Caco-2 (cell line): ENCODE measurements around the gene BACH2. TPM values are rescaled to one million over a fixed set of nuclear protein-coding genes. Genes with fewer than 3 reads are reported as not detected.
"Not testable (repeated sequence)": the region's sequence is repeated elsewhere in the genome, so short reads cannot be mapped to it uniquely, and the experiment has no call there.

Experiments used
- BruUV-seq: library from RNA; stranded (reverse); fragments of 400-500 nt; replicated peaks from 2 replicates; lab custom pipeline; 2021; lab: Mats Ljungman, UMichigan
- CTCF ChIA-PET: fragments of 300-600 bp; sonication (Branson Sonifier 250); formaldehyde crosslinking; loops from one replicate; lab custom pipeline; 2022; ENCODE audit warnings: antibody characterized with exemption; lab: Charles Lee
- POLR2A ChIA-PET: fragments of 300-600 bp; sonication (Branson Sonifier 250); formaldehyde crosslinking; loops from one replicate; lab custom pipeline; 2022; ENCODE audit warnings: antibody characterized with exemption; lab: Charles Lee
- DNase-seq, 2 experiments: peaks; one replicate each; pipeline versions ENCODE4 v3.0.0 to v3.0.0-alpha.2; 2020 to 2022
- H3K27me3 ChIP-seq: replicated peaks from 2 replicates; pipeline ENCODE4 v1.6.0; 2011; ENCODE audit warnings: low read length; ENCODE audit not compliant: control insufficient read depth, insufficient read depth
- H3K36me3 ChIP-seq: 2 replicates; pipeline ENCODE4 v1.5.1; 2011; ENCODE audit warnings: low read length; ENCODE audit not compliant: control insufficient read depth, insufficient read depth
- H3K4me1 ChIP-seq: fragments of 250-450 bp; sonication (Bioruptor Pico); 2 replicates; pipeline ENCODE4 v1.5.1; 2020; ENCODE audit warnings: mild to moderate bottlenecking
- H3K4me3 ChIP-seq: 2 replicates; pipeline ENCODE4 v1.5.1; 2011; ENCODE audit warnings: low read depth, mild to moderate bottlenecking, control low read depth, low read length
- H3K9me3 ChIP-seq: fragments of 250-450 bp; sonication (Bioruptor Pico); 2 replicates; pipeline ENCODE4 v1.5.1; 2020; ENCODE audit warnings: mild to moderate bottlenecking, moderate library complexity
- H3K27ac Mint-ChIP-seq: one replicate; pipeline ENCODE4 v1.8.0; 2022; ENCODE audit warnings: mixed read lengths; ENCODE audit not compliant: unreplicated experiment
- H3K27me3 Mint-ChIP-seq: one replicate; pipeline ENCODE4 v1.8.0; 2022; ENCODE audit warnings: mixed read lengths; ENCODE audit not compliant: insufficient read depth, unreplicated experiment
- H3K36me3 Mint-ChIP-seq: one replicate; pipeline ENCODE4 v1.8.0; 2022; ENCODE audit warnings: mild to moderate bottlenecking, mixed read lengths; ENCODE audit not compliant: insufficient read depth, unreplicated experiment
- H3K4me1 Mint-ChIP-seq: one replicate; pipeline ENCODE4 v1.8.0; 2022; ENCODE audit warnings: low read depth, mixed read lengths; ENCODE audit not compliant: unreplicated experiment
- H3K4me3 Mint-ChIP-seq: one replicate; pipeline ENCODE4 v1.8.0; 2022; ENCODE audit warnings: mild to moderate bottlenecking, moderate library complexity, mixed read lengths; ENCODE audit not compliant: unreplicated experiment
- H3K9me3 Mint-ChIP-seq: one replicate; pipeline ENCODE4 v1.8.0; 2022; ENCODE audit warnings: mixed read lengths; ENCODE audit not compliant: unreplicated experiment
- intact Hi-C: fragments of 100-400 bp; cut with micrococcal nuclease; formaldehyde crosslinking; loops from one replicate; pipeline ENCODE4 v1.10.0; 2022; ENCODE audit not compliant: unreplicated experiment
- total RNA-seq: library from RNA; stranded (reverse); gene quantifications from 2 replicates; pipeline ENCODE4 v1.2.3, GENCODE V29; 2022
- TF ChIP-seq, protein P1 (sequence below), 2 experiments: fragments of 200-600 bp in 1 of 2; IDR thresholded peaks; 1 replicate in 1 of 2; 2 replicates in 1 of 2; pipeline versions ENCODE4 v1.5.1 to v1.8.0; 2011 to 2022; ENCODE audit warnings: antibody characterized with exemption in 1 of 2, control low read depth in 1 of 2, inconsistent platforms in 1 of 2, low read depth in 1 of 2, low read length in 1 of 2, mild to moderate bottlenecking in 1 of 2, moderate library complexity in 1 of 2; ENCODE audit not compliant: insufficient read depth in 1 of 2, severe bottlenecking in 1 of 2, unreplicated experiment in 1 of 2

The BACH2 gene
- total RNA-seq, 1 experiment from 2014 or later: 0.43 TPM

DNA sequence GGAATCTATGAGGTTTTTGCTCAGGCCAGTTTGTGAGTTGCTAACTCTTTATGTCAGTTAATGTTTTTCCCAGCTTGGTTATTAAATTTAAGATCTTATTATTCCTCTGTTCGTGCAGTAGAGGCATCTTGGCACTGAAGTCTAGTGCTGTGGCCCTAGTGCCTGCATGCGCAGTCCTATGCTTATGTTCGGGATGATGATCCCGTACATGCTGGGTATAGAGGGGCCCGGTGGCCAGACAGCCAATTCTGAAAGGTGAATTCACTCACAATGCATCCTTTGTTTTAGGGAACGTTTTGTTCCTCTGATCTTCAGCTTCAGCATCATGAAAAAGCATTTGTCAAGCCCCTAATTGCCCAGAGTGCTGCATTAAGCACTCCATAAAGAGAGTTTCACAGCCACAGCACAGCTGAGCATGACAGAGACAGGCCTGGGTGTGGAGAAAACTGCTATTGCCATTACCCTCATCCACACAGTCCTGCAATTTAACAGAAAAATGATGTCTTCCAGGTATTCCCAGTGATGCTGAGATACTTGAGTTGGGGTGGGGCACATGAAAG, 39.8 kb upstream of the BACH2 start:
- Mint-ChIP-seq H3K27ac (no peak overlapping the region), H3K9me3 (no peaks in the 10 kb centered on the region), H3K4me3 (no peak overlapping the region), H3K4me1 (no peaks in the 10 kb centered on the region), H3K27me3 (peaks cover 4% of the 10 kb centered on the region), H3K36me3 (no peaks in the 10 kb centered on the region)
- CTCF ChIA-PET: interaction anchor here (1.4 kb wide), 1 partner anchor 396 kb away, joined by 5 read pairs; no protein-coding TSS in a partner anchor
- no peak for DNase-seq
- Histone ChIP-seq H3K4me1 (no peaks in the 10 kb centered on the region), H3K4me3 (no peak overlapping the region), H3K36me3 (no peaks in the 10 kb centered on the region), H3K27me3 (peaks cover 1% of the 10 kb centered on the region; the same call in 1 of the 2 replicates), H3K9me3 (no peaks in the 10 kb centered on the region)
- BruUV-seq: no TSS peak
- intact Hi-C loops: no loop called here
- TF ChIP-seq, protein P1, sequence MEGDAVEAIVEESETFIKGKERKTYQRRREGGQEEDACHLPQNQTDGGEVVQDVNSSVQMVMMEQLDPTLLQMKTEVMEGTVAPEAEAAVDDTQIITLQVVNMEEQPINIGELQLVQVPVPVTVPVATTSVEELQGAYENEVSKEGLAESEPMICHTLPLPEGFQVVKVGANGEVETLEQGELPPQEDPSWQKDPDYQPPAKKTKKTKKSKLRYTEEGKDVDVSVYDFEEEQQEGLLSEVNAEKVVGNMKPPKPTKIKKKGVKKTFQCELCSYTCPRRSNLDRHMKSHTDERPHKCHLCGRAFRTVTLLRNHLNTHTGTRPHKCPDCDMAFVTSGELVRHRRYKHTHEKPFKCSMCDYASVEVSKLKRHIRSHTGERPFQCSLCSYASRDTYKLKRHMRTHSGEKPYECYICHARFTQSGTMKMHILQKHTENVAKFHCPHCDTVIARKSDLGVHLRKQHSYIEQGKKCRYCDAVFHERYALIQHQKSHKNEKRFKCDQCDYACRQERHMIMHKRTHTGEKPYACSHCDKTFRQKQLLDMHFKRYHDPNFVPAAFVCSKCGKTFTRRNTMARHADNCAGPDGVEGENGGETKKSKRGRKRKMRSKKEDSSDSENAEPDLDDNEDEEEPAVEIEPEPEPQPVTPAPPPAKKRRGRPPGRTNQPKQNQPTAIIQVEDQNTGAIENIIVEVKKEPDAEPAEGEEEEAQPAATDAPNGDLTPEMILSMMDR (IDR thresholded peaks at IDR 0.05; ENCODE audit: insufficient read depth in 1 of 2, low read depth in 1 of 2, low read length in 1 of 2, severe bottlenecking in 1 of 2, unreplicated experiment in 1 of 2): no peak
- POLR2A ChIA-PET: no interaction called here

DNA sequence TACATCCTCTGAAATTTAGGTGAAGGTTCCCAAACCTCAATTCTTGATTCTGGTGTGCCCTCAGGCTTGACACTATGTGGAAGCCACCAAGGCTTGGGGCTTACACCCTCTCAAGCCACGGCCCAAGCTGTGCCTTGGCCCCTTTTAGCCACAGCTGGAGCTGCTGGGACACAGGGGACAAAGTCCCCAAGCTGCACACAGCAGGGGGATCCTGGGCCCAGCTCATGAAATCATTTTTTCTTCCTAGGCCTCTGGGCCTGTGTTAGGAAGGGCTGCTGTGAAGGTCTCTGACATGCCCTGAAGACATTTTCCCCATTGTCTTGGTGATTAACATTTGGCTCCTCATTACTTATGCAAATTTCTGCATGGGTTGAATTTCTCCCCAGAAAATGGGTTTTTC, 37.3 kb upstream of the BACH2 start:
- no peaks in the 10 kb centered on the region for H3K9me3 Mint-ChIP-seq
- intact Hi-C loops: no loop called here

DNA sequence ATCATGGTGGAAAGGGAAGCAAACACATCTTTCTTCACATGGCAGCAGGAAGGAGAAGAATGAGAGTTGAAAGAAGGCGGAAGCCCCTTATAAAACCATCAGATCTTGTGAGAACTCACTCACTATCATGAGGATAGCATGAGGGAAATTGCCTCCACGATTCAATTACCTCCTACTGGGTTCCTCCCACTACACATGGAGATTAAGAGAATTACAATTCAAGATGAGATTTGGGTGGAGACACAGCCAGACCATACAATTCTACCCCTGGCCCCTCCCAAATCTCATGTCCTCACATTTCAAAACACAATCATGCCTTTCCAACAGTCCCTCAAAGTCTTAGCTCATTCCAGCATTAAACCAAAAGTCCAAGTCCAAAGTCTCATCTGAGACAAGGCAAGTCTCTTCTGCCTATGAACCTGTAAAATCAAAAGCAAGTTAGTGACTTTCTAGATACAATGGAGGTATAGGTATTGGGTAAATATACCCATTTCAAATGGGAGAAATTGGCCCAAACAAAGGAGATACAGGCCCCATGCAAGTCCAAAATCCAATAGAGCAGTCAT, 36.4 kb upstream of the BACH2 start:
- intact Hi-C loops, CTCF ChIA-PET, H3K36me3 Mint-ChIP-seq, H3K9me3 ChIP-seq, POLR2A ChIA-PET, H3K4me1 Mint-ChIP-seq, H3K27ac Mint-ChIP-seq, H3K4me3 Mint-ChIP-seq, H3K36me3 ChIP-seq, H3K9me3 Mint-ChIP-seq, H3K27me3 Mint-ChIP-seq, H3K27me3 ChIP-seq, DNase-seq, H3K4me3 ChIP-seq, H3K4me1 ChIP-seq, BruUV-seq: not testable (repeated sequence)

More for the DNA sequence above, 37.3 kb upstream of the BACH2 start:
- H3K4me3 Mint-ChIP-seq: no peak overlapping the region
- H3K4me1 ChIP-seq: no peaks in the 10 kb centered on the region
- H3K27me3 ChIP-seq: peaks cover 1% of the 10 kb centered on the region; the same call in 1 of the 2 replicates
- no peak for DNase-seq
- no TSS peak for BruUV-seq
- H3K4me3 ChIP-seq: no peak overlapping the region
- H3K36me3 ChIP-seq: no peaks in the 10 kb centered on the region
- H3K27me3 Mint-ChIP-seq: peaks cover 7% of the 10 kb centered on the region
- CTCF ChIA-PET: no interaction called here
- TF ChIP-seq, protein P1 (IDR thresholded peaks at IDR 0.05; ENCODE audit: insufficient read depth in 1 of 2, low read depth in 1 of 2, low read length in 1 of 2, severe bottlenecking in 1 of 2, unreplicated experiment in 1 of 2): no peak
- H3K9me3 ChIP-seq: no peaks in the 10 kb centered on the region
- POLR2A ChIA-PET: no interaction called here
- no peak overlapping the region for H3K27ac Mint-ChIP-seq
- H3K36me3 Mint-ChIP-seq: no peaks in the 10 kb centered on the region
- H3K4me1 Mint-ChIP-seq: no peaks in the 10 kb centered on the region
